HG03520 (cell line): ENCODE results near the gene TRMT2A.

Source experiments
- ATAC-seq: cut with Tn5 transposase; IDR thresholded peaks from one replicate; pipeline ENCODE4 v1.9.1; 2021; ENCODE audit warnings: mild to moderate bottlenecking, moderate library complexity; ENCODE audit not compliant: unreplicated experiment

Gene TRMT2A

GRCh38 chr22:20107951-20108756 is 8.9 kb downstream of the TRMT2A start:
- no peak for ATAC-seq

GRCh38 chr22:20107471-20107901 is 9.5 kb downstream of the TRMT2A start:
- no peak for ATAC-seq

GRCh38 chr22:20106849-20107237 is 10.2 kb downstream of the TRMT2A start:
- ATAC-seq, result no peak

GRCh38 chr22:20106205-20106848 is 10.7 kb downstream of the TRMT2A start:
- ATAC-seq, result no peak

- no peak for ATAC-seq
These were observed 11.4 kb downstream of the TRMT2A start for GRCh38 chr22:20105456-20106204.

GRCh38 chr22:20102203-20102780 is 14.7 kb downstream of the TRMT2A start:
- no peak for ATAC-seq

GRCh38 chr22:20101638-20102037 is 15.4 kb downstream of the TRMT2A start:
- ATAC-seq, result no peak

- ATAC-seq, result no peak
These were observed 17.8 kb downstream of the TRMT2A start for GRCh38 chr22:20099099-20099711.

GRCh38 chr22:20096574-20097420 is 20.2 kb downstream of the TRMT2A start:
- no peak for ATAC-seq

GRCh38 chr22:20095521-20095920 is 21.5 kb downstream of the TRMT2A start:
- ATAC-seq, result no peak

- ATAC-seq, result no peak
These were observed 22.7 kb downstream of the TRMT2A start for GRCh38 chr22:20094197-20094807.

GRCh38 chr22:20093418-20094196 is 23.4 kb downstream of the TRMT2A start:
- ATAC-seq, result no peak

GRCh38 chr22:20092477-20092854 is 24.6 kb downstream of the TRMT2A start:
- ATAC-seq, result no peak

GRCh38 chr22:20091690-20092476 is 25.1 kb downstream of the TRMT2A start:
- no peak for ATAC-seq

- no peak for ATAC-seq
These were observed 26.2 kb downstream of the TRMT2A start for GRCh38 chr22:20090730-20091240.

- no peak for ATAC-seq
These were observed 26.9 kb downstream of the TRMT2A start for GRCh38 chr22:20089977-20090729.
